HG02970 (cell line): ENCODE data around the gene DHRS12.
A peak's percentile ranks its signal among the peaks of the same experiment; 100 is the strongest.
"Not testable (repeated sequence)": the region's sequence is repeated elsewhere in the genome, so short reads cannot be mapped to it uniquely, and the experiment has no call there.

ENCODE experiments used
- ATAC-seq: cut with Tn5 transposase; IDR thresholded peaks from one replicate; pipeline ENCODE4 v1.9.1; 2021; ENCODE audit warnings: mild to moderate bottlenecking, moderate library complexity, moderate number of reproducible peaks; ENCODE audit not compliant: unreplicated experiment, low FRiP score

Gene DHRS12

DNA sequence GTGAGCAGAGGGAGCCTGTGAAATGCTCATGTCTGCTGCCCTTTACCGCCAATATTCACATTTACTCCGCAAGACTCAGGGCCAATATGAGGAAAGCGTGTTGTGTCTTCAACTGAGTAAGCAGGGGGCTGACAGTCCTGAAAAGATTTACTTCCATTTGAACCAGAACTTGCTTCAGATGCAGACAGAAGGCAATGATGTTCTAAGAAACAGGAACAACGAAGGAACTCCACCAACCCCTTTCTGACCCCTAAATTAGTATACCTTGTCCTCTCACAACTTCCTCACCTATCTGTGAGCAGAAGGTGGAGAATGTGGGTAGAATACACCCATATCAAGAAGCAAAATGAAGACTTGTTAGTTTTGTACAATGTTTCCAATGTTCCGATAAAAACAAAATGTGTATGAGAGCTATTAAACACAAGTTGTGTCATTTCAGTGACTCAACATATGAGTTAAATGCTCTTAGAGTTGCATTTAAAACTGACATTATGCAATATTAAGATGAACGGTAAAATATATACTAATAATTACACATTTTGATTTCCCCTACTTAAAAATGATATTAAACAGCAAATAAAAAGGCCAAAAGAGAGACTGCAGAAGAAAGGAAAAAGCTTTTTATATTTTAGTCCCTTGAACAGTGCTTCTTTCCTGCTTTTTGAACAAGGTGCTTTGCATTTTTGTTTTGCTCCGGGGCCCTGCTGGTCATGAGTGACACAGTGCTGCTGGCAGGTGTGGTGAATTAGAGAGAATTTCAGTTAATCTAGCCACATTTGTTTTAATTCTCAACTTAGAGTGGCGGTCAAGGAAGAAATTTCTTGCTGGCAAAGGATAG lies 25.0 kb upstream of the DHRS12 start:
- no peak for ATAC-seq

DNA sequence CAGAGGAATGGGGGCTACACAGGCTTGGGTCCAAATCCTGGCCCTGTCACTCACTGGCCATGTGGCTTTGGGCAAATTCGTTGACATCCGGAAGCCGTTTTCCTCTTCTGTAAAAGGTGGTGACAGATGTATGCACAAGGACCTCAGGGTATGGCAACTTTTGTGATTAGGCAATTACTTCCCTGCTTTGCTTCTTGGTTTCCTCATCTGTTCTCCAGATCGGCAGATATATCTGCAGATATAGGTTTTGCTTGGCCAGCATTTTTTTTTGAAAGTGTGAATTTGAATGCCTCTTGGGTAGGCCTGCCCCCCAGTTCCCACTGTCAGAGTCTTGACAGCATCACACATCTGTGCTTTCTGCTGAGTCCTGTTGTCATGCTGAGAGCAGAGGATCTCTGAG lies 23.3 kb upstream of the DHRS12 start:
- no peak for ATAC-seq

DNA sequence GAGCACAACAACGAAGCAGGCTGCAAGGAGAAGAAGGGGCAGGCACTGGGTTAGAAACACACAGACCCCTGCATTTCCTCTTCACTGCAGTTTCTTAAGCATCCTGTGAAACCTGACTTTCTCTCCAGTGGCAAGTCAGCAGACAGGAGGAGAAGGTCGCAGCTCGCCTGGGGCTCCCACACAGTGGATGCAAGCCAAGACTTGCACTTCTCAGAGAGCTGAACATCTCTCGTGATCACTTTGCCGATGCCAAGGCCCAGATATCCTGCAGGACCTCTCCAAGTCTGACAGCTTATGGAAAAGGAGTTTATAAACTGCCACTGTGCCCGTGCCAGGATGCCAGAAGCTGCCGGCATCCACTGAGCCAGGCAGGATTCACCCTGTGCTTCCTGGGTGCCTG lies 22.6 kb upstream of the DHRS12 start:
- no peak for ATAC-seq

DNA sequence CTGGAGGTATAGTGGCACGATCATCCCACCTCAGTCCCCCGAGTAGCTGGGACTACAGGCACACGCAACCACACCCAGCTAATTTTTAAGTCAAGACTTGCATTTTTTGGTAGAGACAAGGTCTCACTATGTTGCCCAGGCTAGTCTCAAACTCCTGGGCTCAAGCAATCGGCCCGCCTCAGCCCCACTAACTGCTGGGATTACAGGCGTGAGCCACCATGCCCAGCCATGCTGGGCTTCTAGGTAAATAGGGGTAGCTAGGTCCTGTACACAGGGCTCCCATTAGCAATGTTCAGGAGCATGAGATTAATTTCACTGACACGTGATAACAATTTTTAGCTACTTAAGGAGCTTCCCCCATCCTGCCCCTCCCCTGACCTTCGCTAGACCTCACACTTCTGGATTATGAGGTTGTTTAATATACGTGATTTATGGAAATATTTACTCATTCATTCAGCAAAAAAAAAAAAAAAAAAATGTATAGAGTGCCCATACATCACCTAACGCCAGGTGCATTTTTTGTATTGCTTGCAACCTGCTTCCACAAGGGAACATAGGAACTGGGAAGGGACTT lies 21.8 kb upstream of the DHRS12 start:
- no peak for ATAC-seq

DNA sequence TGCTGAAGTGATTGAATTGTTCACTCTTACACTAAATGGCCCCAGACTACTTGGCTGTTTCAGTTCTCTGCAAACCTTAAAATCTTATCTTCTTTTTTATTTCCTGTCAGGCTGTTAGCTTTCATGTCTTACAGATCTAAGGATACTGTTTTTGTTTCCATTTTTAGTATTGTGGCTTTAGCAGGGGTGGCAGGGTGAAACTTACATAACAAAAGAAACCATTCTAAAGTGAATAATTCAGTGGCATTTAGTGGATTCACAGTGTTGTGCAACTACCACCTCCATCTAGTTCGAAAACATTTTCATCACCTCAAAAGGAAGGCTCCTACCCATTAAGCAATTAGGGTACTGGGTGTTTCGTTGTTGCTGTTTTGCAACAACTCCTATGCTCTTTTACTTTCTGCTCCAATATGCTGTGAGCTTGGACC lies 21.2 kb upstream of the DHRS12 start:
- no peak for ATAC-seq

DNA sequence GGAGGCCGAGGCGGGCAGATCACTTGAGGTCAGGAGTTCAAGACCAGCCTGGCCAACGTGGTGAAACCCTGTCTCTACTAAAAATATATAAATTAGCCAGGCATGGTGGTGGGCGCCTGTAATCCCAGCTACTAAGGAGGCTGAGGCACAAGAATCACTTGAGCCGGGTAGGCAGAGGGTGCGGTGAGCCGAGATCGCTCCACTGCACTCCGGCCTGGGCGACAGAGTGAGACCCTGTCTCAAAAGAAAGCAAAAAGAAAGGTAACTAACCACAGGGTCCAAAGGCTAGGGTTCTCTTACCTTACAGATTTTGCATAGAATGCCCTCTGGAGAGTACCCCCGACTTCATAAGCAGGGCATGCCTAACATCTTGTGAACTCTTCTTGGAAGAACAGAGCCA lies 20.7 kb upstream of the DHRS12 start:
- ATAC-seq = not testable (repeated sequence)

DNA sequence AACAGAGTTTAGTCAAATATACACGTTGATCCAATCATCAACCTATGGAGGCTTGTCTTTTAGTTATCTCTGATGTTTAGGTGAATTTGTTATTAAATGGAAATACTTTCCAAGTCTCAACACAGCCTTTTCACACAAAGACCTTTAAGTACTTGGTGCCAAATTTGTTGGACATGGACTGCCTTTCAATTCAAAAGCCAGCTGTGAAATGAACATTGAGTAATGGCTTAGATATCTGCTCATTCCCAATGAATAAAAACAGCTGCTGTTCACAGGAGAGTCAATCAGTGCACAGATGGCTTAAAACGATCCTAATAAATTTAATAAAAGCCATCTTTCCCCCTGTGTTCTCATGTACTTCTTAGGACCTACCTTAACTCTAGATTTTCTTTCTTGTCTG lies 19.9 kb upstream of the DHRS12 start:
- ATAC-seq = no peak

DNA sequence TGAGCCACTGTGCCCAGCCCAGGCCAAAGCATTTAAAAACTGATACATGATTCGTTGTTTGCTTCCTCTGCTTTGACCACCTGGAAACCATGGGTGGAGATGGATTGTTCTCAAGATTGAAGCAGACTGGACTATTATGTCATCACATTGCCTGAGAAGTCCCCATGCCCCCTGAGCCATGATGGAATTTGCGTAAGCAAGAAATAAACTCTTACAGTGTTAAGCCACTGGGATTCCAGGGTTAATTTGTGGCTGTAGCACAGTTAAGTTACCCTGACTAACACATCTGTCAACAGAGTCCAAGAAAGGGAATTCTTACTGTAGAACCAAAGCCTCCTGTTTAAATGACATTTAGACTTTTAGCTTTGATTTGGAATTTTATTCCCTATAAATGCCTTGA lies 19.4 kb upstream of the DHRS12 start:
- ATAC-seq = no peak

DNA sequence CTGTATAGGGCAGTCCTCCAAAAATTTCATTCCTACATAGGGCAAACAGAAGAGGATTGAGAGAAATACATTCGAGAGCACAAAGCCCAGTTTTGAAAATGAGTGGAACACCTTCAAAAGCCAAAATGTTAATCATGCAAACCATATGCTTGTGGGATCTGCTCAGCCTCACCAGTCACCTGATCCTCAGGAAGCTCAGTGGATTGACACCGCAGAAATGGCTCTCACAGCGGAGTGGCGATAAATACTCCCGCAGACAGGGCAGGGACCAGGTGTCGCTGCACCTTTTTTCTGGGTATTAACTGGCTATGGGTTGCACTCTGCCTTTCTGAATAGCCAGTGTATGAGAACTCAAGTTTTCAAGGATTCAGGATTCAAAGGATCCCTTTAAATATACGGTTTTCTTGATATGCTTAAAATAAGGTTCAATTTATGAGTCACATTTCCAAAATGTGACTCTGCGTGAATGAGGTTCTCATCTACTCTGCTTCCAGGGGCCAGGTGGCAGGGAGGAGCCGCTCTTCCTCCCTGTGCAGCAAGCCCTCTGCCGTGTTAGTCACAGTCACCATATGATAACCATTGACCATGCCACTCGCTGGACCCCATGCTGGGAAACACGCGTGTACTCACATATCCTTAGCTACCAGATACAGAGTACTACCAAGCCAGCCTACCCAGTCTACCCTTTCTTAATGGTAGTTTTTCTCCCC lies 18.3 kb upstream of the DHRS12 start:
- ATAC-seq = no peak

DNA sequence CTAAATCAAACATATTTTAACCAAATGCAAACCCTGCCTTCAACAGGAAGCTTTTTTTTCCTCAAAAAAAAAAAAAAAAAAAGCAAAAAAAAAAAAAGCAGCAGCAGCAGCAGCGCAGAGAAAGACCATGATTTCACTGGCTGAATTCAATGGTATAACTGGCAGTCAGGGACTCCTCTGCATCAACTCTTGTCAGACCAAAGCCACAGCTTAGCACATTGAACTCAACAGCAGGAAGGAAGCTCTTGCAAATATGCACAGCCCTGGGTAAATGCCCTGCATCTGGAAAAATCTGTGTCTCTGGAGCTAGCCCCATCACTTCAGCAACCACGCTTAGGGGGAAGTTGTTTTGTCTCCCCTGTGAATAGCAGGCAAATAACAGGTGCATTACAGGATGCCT lies 17.6 kb upstream of the DHRS12 start:
- ATAC-seq = no peak

DNA sequence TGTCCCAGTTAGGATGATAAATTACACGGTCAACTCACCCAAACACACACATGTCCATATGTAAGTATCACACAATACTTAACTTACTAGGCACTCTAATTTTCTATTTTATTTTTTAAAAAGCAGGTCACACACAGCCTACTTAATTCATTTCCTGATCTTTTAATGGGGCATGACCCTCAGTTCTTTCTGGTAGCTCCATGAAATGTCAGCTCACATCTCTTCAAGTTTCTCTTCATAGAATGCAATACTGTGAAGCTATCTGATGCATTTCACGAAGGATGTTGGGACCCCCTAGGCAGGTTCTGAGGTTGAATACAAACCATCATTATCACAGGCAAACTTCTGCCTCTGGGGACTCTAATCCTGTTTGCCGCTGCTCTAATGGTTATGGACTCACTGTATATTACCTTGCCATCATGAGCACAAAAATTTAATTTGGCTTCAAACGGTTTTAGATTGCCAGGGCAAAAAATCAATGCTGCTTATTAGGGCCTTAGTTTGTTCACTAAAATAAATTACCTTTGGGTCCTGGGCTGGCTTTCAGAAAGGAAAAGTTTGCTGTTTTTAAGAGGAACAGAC lies 16.1 kb upstream of the DHRS12 start:
- no peak for ATAC-seq

DNA sequence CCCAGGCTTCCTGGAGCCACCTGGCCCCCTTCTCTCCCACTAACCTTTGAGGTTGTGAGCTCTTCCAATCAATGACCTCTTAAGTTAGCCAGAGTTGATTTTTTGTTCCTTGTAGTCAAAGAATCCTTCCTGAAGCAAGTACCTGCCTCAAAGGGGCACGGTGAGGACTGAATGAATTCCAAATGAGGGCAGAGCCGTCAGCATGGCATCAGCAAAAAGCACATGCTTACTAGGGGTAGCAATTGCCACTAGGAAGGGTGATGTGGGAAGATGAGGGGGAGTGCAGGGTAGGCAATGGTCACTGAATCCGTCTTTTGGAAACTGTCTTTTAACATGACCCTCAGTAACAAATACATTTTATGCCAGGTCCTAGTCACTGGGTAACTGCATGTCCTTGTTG lies 15.6 kb upstream of the DHRS12 start:
- ATAC-seq = no peak

DNA sequence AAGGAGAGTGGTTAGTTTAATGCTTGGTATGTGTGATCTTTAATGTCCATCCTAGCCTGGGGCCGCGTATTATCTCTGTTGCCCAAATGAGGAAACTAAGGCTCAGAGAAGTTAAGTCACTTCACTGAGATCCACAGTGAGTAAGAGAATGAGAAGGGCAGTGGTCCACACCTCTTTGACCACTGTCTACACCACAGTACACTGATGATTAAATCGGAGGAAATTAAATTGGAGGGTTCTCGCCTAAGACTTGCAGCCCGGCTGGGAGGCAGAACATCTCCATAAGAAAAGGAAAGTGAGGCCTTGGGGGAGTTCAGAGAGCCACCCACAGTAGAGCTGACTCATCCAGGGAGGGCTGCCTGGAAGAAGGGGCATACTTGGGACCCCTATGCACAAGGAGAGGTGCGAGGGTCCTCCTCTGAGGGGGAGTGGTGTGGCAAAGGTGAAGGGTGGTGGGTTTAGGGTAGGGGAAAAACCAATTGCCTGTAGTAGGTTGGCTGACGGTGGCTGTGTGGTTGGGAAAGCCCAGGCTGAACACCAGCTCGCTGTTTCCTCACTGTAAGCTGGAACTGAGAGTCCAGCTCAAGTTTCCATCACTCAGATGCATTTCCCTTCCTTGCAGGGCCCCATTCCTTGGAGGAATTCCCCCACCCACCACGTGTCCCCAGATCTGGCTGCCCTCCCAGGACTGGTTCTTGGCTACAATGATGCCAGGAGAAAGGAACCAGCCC lies 15.0 kb upstream of the DHRS12 start:
- ATAC-seq = no peak

DNA sequence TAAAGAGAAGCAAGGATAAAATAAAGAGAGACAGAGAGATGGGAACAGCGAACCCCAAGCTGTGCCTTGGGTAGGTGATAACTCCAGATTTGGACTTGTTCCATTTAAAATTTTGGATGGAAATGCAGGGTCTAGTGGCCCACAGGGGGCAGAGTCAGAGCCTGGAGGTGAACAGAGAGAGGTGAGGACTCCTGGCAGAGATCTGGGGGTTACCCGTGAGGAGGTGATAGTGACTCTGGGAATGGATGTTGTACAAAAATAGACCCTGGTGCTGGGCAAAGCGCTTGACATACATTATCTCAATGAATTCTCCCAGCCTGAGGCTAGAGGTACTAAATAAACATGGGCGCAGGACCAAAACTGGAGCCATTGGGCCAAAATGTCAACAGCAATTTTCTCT lies 14.3 kb upstream of the DHRS12 start:
- no peak for ATAC-seq

DNA sequence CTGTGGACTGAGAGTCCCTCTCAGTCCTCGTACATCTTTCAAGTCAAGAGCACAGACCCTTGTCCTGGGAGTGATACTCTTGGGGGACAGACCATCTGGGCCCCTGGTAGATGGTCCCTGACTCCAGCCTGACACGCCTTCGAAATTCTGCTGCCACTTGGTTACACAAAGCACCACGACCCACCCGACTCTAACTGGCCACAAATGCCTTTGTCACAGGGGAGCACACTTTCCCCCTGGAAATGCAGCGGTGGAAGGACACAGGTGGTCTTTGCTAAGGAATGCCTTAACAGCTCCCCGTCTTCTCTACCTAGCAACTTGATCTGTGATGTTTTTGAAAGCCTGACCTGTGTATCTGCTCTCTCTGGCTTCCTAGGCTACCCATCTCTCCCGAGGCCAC lies 13.8 kb upstream of the DHRS12 start:
- ATAC-seq = no peak

DNA sequence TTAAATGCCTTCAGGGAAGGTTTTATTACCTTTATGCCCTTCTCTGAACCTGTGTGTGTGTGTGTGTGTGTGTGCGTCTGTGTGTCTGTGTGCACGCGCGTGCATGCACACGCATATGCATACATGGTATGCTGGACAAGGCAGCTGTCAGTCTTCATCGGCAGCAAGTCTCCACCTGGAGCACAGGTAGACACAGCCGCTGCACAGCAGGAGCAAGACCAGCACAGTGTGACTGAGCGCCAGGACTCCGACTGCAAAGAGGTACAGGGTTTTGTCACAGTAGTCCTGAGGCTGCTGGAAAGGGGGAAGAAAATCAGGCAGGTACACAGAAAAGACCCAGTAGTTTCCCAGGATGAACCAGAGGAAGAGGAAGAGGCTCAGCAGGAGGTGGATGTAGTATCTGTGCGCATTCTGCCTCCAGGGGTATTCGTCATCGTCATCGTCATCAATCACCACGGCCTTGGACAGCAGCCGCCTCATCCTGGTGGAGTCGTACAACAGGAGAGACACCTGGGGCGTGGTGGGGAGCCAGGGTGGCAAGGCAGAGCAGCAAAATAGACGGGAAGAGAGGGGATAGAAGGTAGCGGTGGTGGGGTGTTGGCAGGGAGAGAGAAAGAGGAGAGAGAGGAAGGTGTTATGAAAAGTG lies 12.8 kb upstream of the DHRS12 start:
- ATAC-seq = no peak

DNA sequence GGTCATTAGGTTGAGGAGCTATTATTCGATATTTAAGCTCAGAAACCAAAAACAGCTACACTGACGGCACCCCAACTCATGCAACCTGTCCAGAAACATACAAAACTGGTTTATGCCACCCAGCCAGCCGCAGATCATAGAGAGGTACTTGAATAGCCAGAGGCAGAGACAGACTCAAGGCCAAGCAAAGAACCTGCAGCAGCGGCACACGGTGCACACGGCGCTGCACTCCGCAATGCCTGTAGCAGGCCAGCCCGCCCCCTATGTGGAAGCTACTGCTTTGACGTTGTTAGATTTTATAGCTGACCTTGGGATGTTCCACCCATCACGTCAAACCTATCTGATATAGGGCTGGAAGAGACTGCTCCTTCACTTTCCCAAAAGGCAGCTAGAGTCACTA lies 11.9 kb upstream of the DHRS12 start:
- ATAC-seq = no peak

DNA sequence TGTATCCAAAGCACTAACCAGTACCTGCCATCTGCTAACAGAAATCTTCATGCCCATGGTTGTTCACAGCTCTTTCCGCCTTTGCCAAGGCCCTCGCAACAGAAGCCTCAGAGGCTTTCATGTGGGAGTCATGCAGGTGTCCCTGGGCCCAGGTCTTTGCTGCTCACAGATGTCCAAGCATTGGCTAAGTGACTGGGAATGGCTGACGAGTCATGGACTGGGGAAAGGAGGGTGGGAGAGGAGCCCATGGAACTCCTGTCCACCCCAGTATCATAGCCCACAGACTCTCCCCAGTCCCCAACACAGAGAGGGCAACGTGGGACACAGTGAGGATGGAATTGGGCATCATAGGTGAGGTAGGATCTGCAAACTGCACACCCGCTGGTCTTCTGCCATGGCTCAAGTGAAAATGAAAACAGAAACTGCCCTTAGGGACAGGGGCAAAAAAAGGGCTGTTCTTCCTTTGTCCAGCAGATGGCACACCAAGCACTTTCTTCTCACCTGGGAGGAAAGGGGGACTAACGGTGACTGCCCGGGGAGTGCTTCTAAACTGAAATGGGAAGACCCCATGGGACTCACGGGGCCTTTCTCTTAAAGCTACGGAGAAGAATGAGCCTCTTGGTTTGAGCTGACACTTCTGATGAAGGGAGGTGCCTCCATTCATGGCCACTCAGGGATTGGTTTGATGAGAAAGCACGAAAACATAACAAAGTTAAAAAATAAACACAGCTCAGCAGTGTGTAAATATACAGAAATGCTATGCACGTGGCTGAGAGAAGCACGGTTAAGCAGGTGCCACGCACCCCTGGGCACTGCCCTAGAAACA lies 11.1 kb upstream of the DHRS12 start:
- ATAC-seq = peak; percentile 47

DNA sequence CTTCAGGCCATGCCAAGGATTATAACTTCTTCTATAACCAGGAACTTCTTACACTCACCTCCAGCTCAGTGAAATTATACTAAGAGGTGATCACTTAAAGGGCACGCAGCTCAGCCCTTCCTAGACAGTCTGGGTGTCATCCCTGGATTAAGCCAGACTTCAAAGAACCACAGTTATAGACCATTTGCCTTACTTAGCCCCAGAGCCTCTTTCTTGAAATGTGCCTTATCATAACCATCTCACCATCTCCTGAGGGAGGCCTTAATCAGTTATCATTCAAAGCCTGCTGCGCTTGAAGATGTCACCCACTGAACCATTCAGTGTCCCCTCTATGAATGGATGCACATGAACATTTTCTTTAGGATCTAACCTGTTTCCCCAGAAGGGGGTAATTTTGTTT lies 10.1 kb upstream of the DHRS12 start:
- no peak for ATAC-seq
